HepG2 (cell line): ENCODE results near the gene CD248. TPM values are rescaled to one million over a fixed set of nuclear protein-coding genes. Genes with fewer than 3 reads are reported as not detected.

Experiments
- ARNT2 ChIP-seq: sonication (generic); formaldehyde crosslinking; IDR thresholded peaks from 2 replicates; pipeline ENCODE4 v1.8.0; 2022; ENCODE audit warnings: mild to moderate bottlenecking, low read depth, missing genetic modification reagents, moderate library complexity
- ERF ChIP-seq: IDR thresholded peaks from 2 replicates; pipeline ENCODE4 v1.6.1; 2018; ENCODE audit warnings: missing biosample characterization, missing genetic modification reagents
- FIP1L1 ChIP-seq: fragments of 200-400 bp; formaldehyde crosslinking; IDR thresholded peaks from 2 replicates; pipeline ENCODE4 v1.6.1; 2018; ENCODE audit warnings: low read depth, mild to moderate bottlenecking, low read length, moderate library complexity, borderline replicate concordance; ENCODE audit not compliant: insufficient read depth
- FLYWCH1 ChIP-seq: sonication (generic); formaldehyde crosslinking; IDR thresholded peaks from 2 replicates; pipeline ENCODE4 v1.8.1; 2023; ENCODE audit warnings: mild to moderate bottlenecking, missing genetic modification reagents
- GABPB1 ChIP-seq: IDR thresholded peaks from 2 replicates; pipeline ENCODE4 v1.6.1; 2016; ENCODE audit warnings: mild to moderate bottlenecking, missing genetic modification reagents, moderate library complexity, missing compliant biosample characterization
- KDM6A ChIP-seq: IDR thresholded peaks from 2 replicates; pipeline ENCODE4 v1.6.1; 2016; ENCODE audit warnings: low read depth
- NR2F6 ChIP-seq, 2 experiments: IDR thresholded peaks; 2 replicates each; pipeline ENCODE4 v1.6.1; 2016; ENCODE audit warnings: antibody characterized with exemption in 1 of 2, mild to moderate bottlenecking in 1 of 2
- PHF20 ChIP-seq: sonication (generic); formaldehyde crosslinking; IDR thresholded peaks from 2 replicates; pipeline ENCODE4 v1.5.0; 2020; ENCODE audit warnings: mild to moderate bottlenecking, missing genetic modification reagents
- SNAPC5 ChIP-seq: sonication (generic); formaldehyde crosslinking; IDR thresholded peaks from 2 replicates; pipeline ENCODE4 v1.8.1; 2023; ENCODE audit warnings: mild to moderate bottlenecking, missing genetic modification reagents, borderline replicate concordance
- TARDBP ChIP-seq: sonication (generic); formaldehyde crosslinking; IDR thresholded peaks from 2 replicates; pipeline ENCODE4 v1.8.0; 2022; ENCODE audit warnings: mild to moderate bottlenecking, missing genetic modification reagents
- YEATS4 ChIP-seq: sonication (generic); formaldehyde crosslinking; IDR thresholded peaks from 2 replicates; pipeline ENCODE4 v1.4.0; 2020; ENCODE audit warnings: missing genetic modification reagents, borderline replicate concordance
- ZBTB3 ChIP-seq: sonication (generic); formaldehyde crosslinking; IDR thresholded peaks from 2 replicates; pipeline ENCODE4 v1.4.0; 2020; ENCODE audit warnings: low read depth, mild to moderate bottlenecking, moderate library complexity, missing genetic modification reagents, borderline replicate concordance
- ZHX2 ChIP-seq, 2 experiments: sonication (generic) in 1 of 2; formaldehyde crosslinking in 1 of 2; IDR thresholded peaks; 2 replicates each; pipeline versions ENCODE4 v1.6.1 to v1.9.0; 2014 to 2022; ENCODE audit warnings: antibody characterized with exemption in 1 of 2, borderline replicate concordance in 1 of 2, inconsistent platforms in 1 of 2, low read depth in 1 of 2, missing genetic modification reagents in 1 of 2
- ZNF253 ChIP-seq: sonication (generic); formaldehyde crosslinking; IDR thresholded peaks from 2 replicates; pipeline ENCODE4 v1.8.0; 2022; ENCODE audit warnings: mild to moderate bottlenecking, missing genetic modification reagents, borderline replicate concordance
- ZNF264 ChIP-seq: sonication (generic); formaldehyde crosslinking; IDR thresholded peaks from 2 replicates; pipeline ENCODE4 v1.4.0; 2020; ENCODE audit warnings: missing genetic modification reagents
- ZNF367 ChIP-seq: sonication (generic); formaldehyde crosslinking; IDR thresholded peaks from 2 replicates; pipeline ENCODE4 v1.4.0; 2020; ENCODE audit warnings: missing genetic modification reagents, borderline replicate concordance
- ZNF660 ChIP-seq: sonication (generic); formaldehyde crosslinking; IDR thresholded peaks from 2 replicates; pipeline ENCODE4 v1.5.1; 2020; ENCODE audit warnings: mild to moderate bottlenecking, low read depth, missing genetic modification reagents, borderline replicate concordance
- ZNF850 ChIP-seq: sonication (generic); formaldehyde crosslinking; conservative IDR thresholded peaks from 2 replicates; pipeline ENCODE4 v1.9.0; 2021; ENCODE audit warnings: mild to moderate bottlenecking, missing genetic modification reagents
- polyA plus RNA-seq, 8 experiments: library from polyadenylated mRNA; depleted of rRNA in 3 of 8; stranded (reverse) in 7 of 8; unstranded in 1 of 8; fragments of >200 nt; fragmentation: Illumina TruSeq in 4 of 8; extraction: Trizol in 4 of 8; gene quantifications; 2 replicates each; pipeline versions ENCODE4 v1.2.1 to v1.2.3, GENCODE V29; 2011 to 2016; ENCODE audit warnings: low read depth in 4 of 8, missing spikeins in 1 of 8, mixed read lengths in 1 of 8; ENCODE audit not compliant: insufficient read depth in 1 of 8
- total RNA-seq, 5 experiments: library from RNA; depleted of rRNA; stranded (reverse); fragments of >200 nt; fragmentation: Illumina TruSeq; extraction: Trizol; gene quantifications; 2 replicates each; pipeline ENCODE4 v1.2.3, GENCODE V29; 2016; ENCODE audit warnings: low read depth in 1 of 5
- TF ChIP-seq, protein P1 (sequence below): IDR thresholded peaks from 2 replicates; pipeline ENCODE4 v1.6.1; 2016; ENCODE audit warnings: low read depth

Gene CD248
- total and polyA plus RNA-seq, 2 of the 13 experiments (the other 11 are each of a cell fraction or from before 2014, with no cell fraction given) = 0.25 to 0.35 TPM

GRCh38 chr11:66277471-66278362 lies 39.1 kb downstream of the CD248 start, which contains the start of gene CNIH2 (continued):
- TF ChIP-seq, protein P1, sequence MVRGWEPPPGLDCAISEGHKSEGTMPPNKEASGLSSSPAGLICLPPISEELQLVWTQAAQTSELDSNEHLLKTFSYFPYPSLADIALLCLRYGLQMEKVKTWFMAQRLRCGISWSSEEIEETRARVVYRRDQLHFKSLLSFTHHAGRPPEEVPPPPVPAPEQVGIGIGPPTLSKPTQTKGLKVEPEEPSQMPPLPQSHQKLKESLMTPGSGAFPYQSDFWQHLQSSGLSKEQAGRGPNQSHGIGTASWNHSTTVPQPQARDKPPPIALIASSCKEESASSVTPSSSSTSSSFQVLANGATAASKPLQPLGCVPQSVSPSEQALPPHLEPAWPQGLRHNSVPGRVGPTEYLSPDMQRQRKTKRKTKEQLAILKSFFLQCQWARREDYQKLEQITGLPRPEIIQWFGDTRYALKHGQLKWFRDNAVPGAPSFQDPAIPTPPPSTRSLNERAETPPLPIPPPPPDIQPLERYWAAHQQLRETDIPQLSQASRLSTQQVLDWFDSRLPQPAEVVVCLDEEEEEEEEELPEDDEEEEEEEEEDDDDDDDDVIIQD = no peak
- no peak for TF ChIP-seq FIP1L1
- TF ChIP-seq SNAPC5 (CRISPR knock-in tag) = no peak
- TF ChIP-seq FLYWCH1 = no peak
- TF ChIP-seq KDM6A (CRISPR knock-in tag) = no peak
- no peak for TF ChIP-seq ZBTB3 (CRISPR knock-in tag)
- no peak for TF ChIP-seq ZNF367 (CRISPR knock-in tag)
- no peak for TF ChIP-seq NR2F6 (IDR thresholded peaks at IDR 0.05)
- no peak for TF ChIP-seq NR2F6 (CRISPR knock-in tag; IDR thresholded peaks at IDR 0.05)
- TF ChIP-seq ARNT2 = peak; percentile 57; the same call in 1 of the 2 replicates
- no peak for TF ChIP-seq TARDBP (CRISPR knock-in tag)
- no peak for TF ChIP-seq ERF (CRISPR knock-in tag)
- no peak for TF ChIP-seq ZNF660 (CRISPR knock-in tag)
- TF ChIP-seq PHF20 = no peak
- TF ChIP-seq GABPB1 (CRISPR knock-in tag) = peak; percentile 21; the same call in 1 of the 2 replicates
- TF ChIP-seq YEATS4 (CRISPR knock-in tag) = no peak
- no peak for TF ChIP-seq ZHX2 (IDR thresholded peaks at IDR 0.05; ENCODE audit: low read depth)
- TF ChIP-seq ZHX2 (CRISPR knock-in tag; IDR thresholded peaks at IDR 0.05; ENCODE audit: borderline replicate concordance) = no peak
- TF ChIP-seq ZNF850 = no peak
- no peak for TF ChIP-seq ZNF264 (CRISPR knock-in tag)
- no peak for TF ChIP-seq ZNF253 (CRISPR knock-in tag)
